ENCODE data around the gene CORT. TPM values are rescaled to one million over a fixed set of nuclear protein-coding genes. Genes with fewer than 3 reads are reported as not detected.
"Not testable (repeated sequence)": the region's sequence is repeated elsewhere in the genome, so short reads cannot be mapped to it uniquely, and the experiment has no call there.

Gene CORT
- total RNA-seq, 1 experiment from 2014 or later = not detected

GRCh38 chr1:10451287-10451686, 1.5 kb downstream of the CORT start:
- H3K4me3 Mint-ChIP-seq (ENCODE audit: low read depth, unreplicated experiment) = no peak overlapping the region
- H3K27ac Mint-ChIP-seq (ENCODE audit: unreplicated experiment) = no peak overlapping the region
- DNase-seq = no peak
- no peaks in the 10 kb centered on the region for H3K36me3 Mint-ChIP-seq (ENCODE audit: insufficient read depth, unreplicated experiment)
- H3K4me1 Mint-ChIP-seq (ENCODE audit: low read depth, unreplicated experiment) = no peaks in the 10 kb centered on the region
- CTCF ChIA-PET = interaction anchor here (0.6 kb wide), 1 partner anchor 498 kb away, joined by 5 read pairs; no protein-coding TSS in a partner anchor
- no peak for TF ChIP-seq CTCF (IDR thresholded peaks at IDR 0.05; ENCODE audit: unreplicated experiment)
- no peaks in the 10 kb centered on the region for H3K9me3 Mint-ChIP-seq (ENCODE audit: low read depth, unreplicated experiment)
- H3K27me3 Mint-ChIP-seq (ENCODE audit: unreplicated experiment) = no peaks in the 10 kb centered on the region
- no TSS peak for BruUV-seq (replicated peaks)
- intact Hi-C loops (cut with micrococcal nuclease; ENCODE audit: unreplicated experiment) = no loop called here

GRCh38 chr1:10456048-10456447, 6.2 kb downstream of the CORT start:
- Mint-ChIP-seq H3K4me1 (ENCODE audit: low read depth, unreplicated experiment) (no peaks in the 10 kb centered on the region), H3K27me3 (ENCODE audit: unreplicated experiment) (no peaks in the 10 kb centered on the region), H3K27ac (ENCODE audit: unreplicated experiment) (no peak overlapping the region), H3K4me3 (ENCODE audit: low read depth, unreplicated experiment) (no peak overlapping the region), H3K9me3 (ENCODE audit: low read depth, unreplicated experiment) (no peaks in the 10 kb centered on the region), H3K36me3 (ENCODE audit: insufficient read depth, unreplicated experiment) (peaks cover 14% of the 10 kb centered on the region)
- intact Hi-C loops (cut with micrococcal nuclease; ENCODE audit: unreplicated experiment) = no loop called here
- CTCF ChIA-PET = interaction anchor here (0.6 to 0.8 kb wide), 3 partner anchors 8 to 827 kb away, joined by 3 to 9 read pairs (median 4); no protein-coding TSS in a partner anchor
- no TSS peak for BruUV-seq (replicated peaks)
- DNase-seq = no peak
- TF ChIP-seq CTCF (IDR thresholded peaks at IDR 0.05; ENCODE audit: unreplicated experiment) = no peak

GRCh38 chr1:10456661-10457060, 6.8 kb downstream of the CORT start:
- no TSS peak for BruUV-seq (replicated peaks)
- no peak for TF ChIP-seq CTCF (IDR thresholded peaks at IDR 0.05; ENCODE audit: unreplicated experiment)
- intact Hi-C loops (cut with micrococcal nuclease; ENCODE audit: unreplicated experiment) = no loop called here
- no peak for DNase-seq
- no peaks in the 10 kb centered on the region for H3K4me1 Mint-ChIP-seq (ENCODE audit: low read depth, unreplicated experiment)
- CTCF ChIA-PET = interaction anchor here (0.6 to 0.8 kb wide), 3 partner anchors 9 to 827 kb away, joined by 3 to 9 read pairs (median 4); no protein-coding TSS in a partner anchor
- H3K36me3 Mint-ChIP-seq (ENCODE audit: insufficient read depth, unreplicated experiment) = peaks cover 18% of the 10 kb centered on the region
- H3K4me3 Mint-ChIP-seq (ENCODE audit: low read depth, unreplicated experiment) = no peak overlapping the region
- H3K9me3 Mint-ChIP-seq (ENCODE audit: low read depth, unreplicated experiment) = no peaks in the 10 kb centered on the region
- no peak overlapping the region for H3K27ac Mint-ChIP-seq (ENCODE audit: unreplicated experiment)
- no peaks in the 10 kb centered on the region for H3K27me3 Mint-ChIP-seq (ENCODE audit: unreplicated experiment)

GRCh38 chr1:10457462-10457861, 7.6 kb downstream of the CORT start:
- H3K4me1 Mint-ChIP-seq (ENCODE audit: low read depth, unreplicated experiment); intact Hi-C loops (cut with micrococcal nuclease; ENCODE audit: unreplicated experiment); H3K9me3 Mint-ChIP-seq (ENCODE audit: low read depth, unreplicated experiment); BruUV-seq (replicated peaks); H3K27ac Mint-ChIP-seq (ENCODE audit: unreplicated experiment); CTCF ChIA-PET; DNase-seq; H3K4me3 Mint-ChIP-seq (ENCODE audit: low read depth, unreplicated experiment); H3K27me3 Mint-ChIP-seq (ENCODE audit: unreplicated experiment): not testable (repeated sequence)
- peaks cover 18% of the 10 kb centered on the region for H3K36me3 Mint-ChIP-seq (ENCODE audit: insufficient read depth, unreplicated experiment)

GRCh38 chr1:10457875-10458274, 8.0 kb downstream of the CORT start:
- no peaks in the 10 kb centered on the region for H3K4me1 Mint-ChIP-seq (ENCODE audit: low read depth, unreplicated experiment)
- no peak for TF ChIP-seq CTCF (IDR thresholded peaks at IDR 0.05; ENCODE audit: unreplicated experiment)
- DNase-seq = no peak
- CTCF ChIA-PET = no interaction called here
- peaks cover 18% of the 10 kb centered on the region for H3K36me3 Mint-ChIP-seq (ENCODE audit: insufficient read depth, unreplicated experiment)
- no peak overlapping the region for H3K27ac Mint-ChIP-seq (ENCODE audit: unreplicated experiment)
- no peaks in the 10 kb centered on the region for H3K27me3 Mint-ChIP-seq (ENCODE audit: unreplicated experiment)
- no TSS peak for BruUV-seq (replicated peaks)
- H3K4me3 Mint-ChIP-seq (ENCODE audit: low read depth, unreplicated experiment) = no peak overlapping the region
- H3K9me3 Mint-ChIP-seq (ENCODE audit: low read depth, unreplicated experiment) = no peaks in the 10 kb centered on the region
- intact Hi-C loops (cut with micrococcal nuclease; ENCODE audit: unreplicated experiment) = no loop called here
